SK-N-SH (cell line): ENCODE results near the gene CASP9. TPM values are rescaled to one million over a fixed set of nuclear protein-coding genes. Genes with fewer than 3 reads are reported as not detected.

Experiments used
- CTCF ChIA-PET: fragments of 300-600, 350-600 bp; formaldehyde crosslinking; extraction: SDS; loops from one replicate; lab custom pipeline; 2021; lab: Yijun Ruan, JAX
- POLR2A ChIA-PET: fragments of 350-600 bp; sonication (Branson Sonifier 250); formaldehyde crosslinking; extraction: SDS; loops from one replicate; lab custom pipeline; 2020; ENCODE audit warnings: antibody characterized with exemption, inconsistent platforms; lab: Yijun Ruan, JAX
- DNase-seq: peaks from one replicate; pipeline ENCODE4 v3.0.0; 2012
- H2AFZ ChIP-seq: fragments of 200-600 bp; sonication (generic); 2 replicates; pipeline ENCODE4 v1.8.1; 2016; ENCODE audit warnings: antibody characterized with exemption, mild to moderate bottlenecking, low read depth
- H3F3A ChIP-seq: fragments of 200-600 bp; sonication (generic); replicated peaks from 2 replicates; pipeline ENCODE3; 2016; ENCODE audit warnings: antibody characterized with exemption, mild to moderate bottlenecking; ENCODE audit not compliant: insufficient read depth
- H3K27ac ChIP-seq, 2 experiments: fragments of 200-500 bp in 1 of 2; fragments of 200-600 bp in 1 of 2; sonication (Bioruptor generic) in 1 of 2; sonication (generic), shearing (Covaris generic) in 1 of 2; 2 replicates each; pipeline versions ENCODE4 v1.5.1 to v1.6.1; 2014 to 2016; ENCODE audit warnings: low read depth in 2 of 2, inconsistent platforms in 1 of 2, low read length in 1 of 2, mild to moderate bottlenecking in 1 of 2, mixed read lengths in 1 of 2
- H3K27me3 ChIP-seq: fragments of 200-600 bp; sonication (generic), shearing (Covaris generic); 2 replicates; pipeline ENCODE4 v1.6.1; 2016; ENCODE audit warnings: mixed run types; ENCODE audit not compliant: insufficient read depth
- H3K36me3 ChIP-seq, 2 experiments: fragments of 200-500 bp in 1 of 2; fragments of 200-600 bp in 1 of 2; sonication (Bioruptor generic) in 1 of 2; sonication (generic) in 1 of 2; replicated peaks in 1 of 2; 2 replicates each; pipeline versions ENCODE3 to v1.5.1; 2014 to 2016; ENCODE audit warnings: low read length in 1 of 2, mild to moderate bottlenecking in 1 of 2; ENCODE audit not compliant: insufficient read depth in 2 of 2, control insufficient read depth in 1 of 2
- H3K4me1 ChIP-seq, 2 experiments: fragments of 200-500 bp in 1 of 2; fragments of 200-600 bp in 1 of 2; sonication (Bioruptor generic) in 1 of 2; sonication (generic), shearing (Covaris generic) in 1 of 2; 2 replicates each; pipeline versions ENCODE4 v1.5.1 to v1.6.1; 2014 to 2016; ENCODE audit warnings: low read depth in 1 of 2, low read length in 1 of 2, mixed run types in 1 of 2; ENCODE audit not compliant: insufficient read depth in 2 of 2, control insufficient read depth in 1 of 2
- H3K4me2 ChIP-seq: fragments of 200-600 bp; sonication (generic), shearing (Covaris generic); 2 replicates; pipeline ENCODE4 v1.6.1; 2017; ENCODE audit warnings: mixed run types
- H3K4me3 ChIP-seq, 2 experiments: fragments of 200-500 bp in 1 of 2; fragments of 200-600 bp in 1 of 2; sonication (Bioruptor generic) in 1 of 2; sonication (generic), shearing (Covaris generic) in 1 of 2; 2 replicates each; pipeline versions ENCODE4 v1.5.1 to v1.8.1; 2014 to 2016; ENCODE audit warnings: low read depth in 2 of 2, inconsistent platforms in 1 of 2, low read length in 1 of 2, mild to moderate bottlenecking in 1 of 2, mixed read lengths in 1 of 2, moderate library complexity in 1 of 2
- H3K79me2 ChIP-seq: fragments of 200-600 bp; sonication (generic); 2 replicates; pipeline ENCODE4 v1.8.1; 2017; ENCODE audit warnings: mild to moderate bottlenecking; ENCODE audit not compliant: insufficient read depth
- H3K9ac ChIP-seq: fragments of 200-600 bp; sonication (generic); 2 replicates; pipeline ENCODE4 v1.6.1; 2017; ENCODE audit warnings: mixed run types
- H3K9me2 ChIP-seq: fragments of 200-600 bp; sonication (generic); 2 replicates; pipeline ENCODE4 v1.6.1; 2017; ENCODE audit warnings: mixed run types
- H3K9me3 ChIP-seq: fragments of 200-600 bp; sonication (generic); 2 replicates; pipeline ENCODE4 v1.6.1; 2017; ENCODE audit warnings: mixed run types, mild to moderate bottlenecking, moderate library complexity
- H4K20me1 ChIP-seq: fragments of 200-600 bp; sonication (generic); 2 replicates; pipeline ENCODE4 v1.6.1; 2017; ENCODE audit warnings: mild to moderate bottlenecking, mixed run types; ENCODE audit not compliant: insufficient read depth
- CTCF ChIP-seq: fragments of 200-600 bp; sonication (generic); IDR thresholded peaks from 2 replicates; pipeline ENCODE4 v1.6.1; 2017; ENCODE audit warnings: antibody characterized with exemption, mild to moderate bottlenecking, moderate library complexity
- ELF1 ChIP-seq: IDR thresholded peaks from 2 replicates; pipeline ENCODE4 v1.4.0; 2012
- EP300 ChIP-seq, 2 experiments: IDR thresholded peaks; 2 replicates each; pipeline versions ENCODE4 v1.4.0 to v1.6.1; 2012; ENCODE audit warnings: borderline replicate concordance in 1 of 2, low read depth in 1 of 2, low read length in 1 of 2
- EZH2phosphoT487 ChIP-seq: fragments of 200-600 bp; sonication (generic); IDR thresholded peaks from 2 replicates; pipeline ENCODE4 v1.6.1; 2017; ENCODE audit warnings: low read depth, mixed run types, mild to moderate bottlenecking, antibody characterized with exemption, moderate library complexity, borderline replicate concordance
- FOSL2 ChIP-seq: IDR thresholded peaks from 2 replicates; pipeline ENCODE4 v1.4.0; 2012; ENCODE audit warnings: low read depth, mild to moderate bottlenecking, moderate library complexity, borderline replicate concordance
- FOXJ3 ChIP-seq: sonication (generic); formaldehyde crosslinking; IDR thresholded peaks from 2 replicates; pipeline ENCODE4 v1.5.1; 2020; ENCODE audit warnings: mild to moderate bottlenecking, missing genetic modification reagents
- FOXM1 ChIP-seq: IDR thresholded peaks from 2 replicates; pipeline ENCODE4 v1.4.0; 2012; ENCODE audit warnings: low read depth, mild to moderate bottlenecking
- GATA2 ChIP-seq: sonication (generic); formaldehyde crosslinking; IDR thresholded peaks from 2 replicates; pipeline ENCODE4 v1.5.0; 2020; ENCODE audit warnings: mild to moderate bottlenecking, missing genetic modification reagents
- MAX ChIP-seq: IDR thresholded peaks from 2 replicates; pipeline ENCODE4 v1.4.0; 2012; ENCODE audit warnings: low read depth
- MEF2A ChIP-seq: IDR thresholded peaks from 2 replicates; pipeline ENCODE4 v1.4.0; 2012; ENCODE audit warnings: low read depth, borderline replicate concordance
- MXI1 ChIP-seq: IDR thresholded peaks from 2 replicates; pipeline ENCODE4 v1.6.1; 2012; ENCODE audit warnings: mild to moderate bottlenecking, low read depth, low read length, improper control_type of control experiment
- NFIC ChIP-seq: IDR thresholded peaks from 2 replicates; pipeline ENCODE4 v1.4.0; 2012; ENCODE audit warnings: borderline replicate concordance
- POLR2AphosphoS5 ChIP-seq: IDR thresholded peaks from 2 replicates; pipeline ENCODE4 v1.6.1; 2012; ENCODE audit warnings: low read depth, low read length
- RCOR1 ChIP-seq: fragments of 150-350 bp; IDR thresholded peaks from 2 replicates; pipeline ENCODE4 v1.6.1; 2017; ENCODE audit warnings: antibody characterized with exemption, low read length
- REST ChIP-seq: IDR thresholded peaks from 2 replicates; pipeline ENCODE4 v1.6.1; 2012; ENCODE audit warnings: mild to moderate bottlenecking, low read depth, low read length, moderate library complexity
- RFX5 ChIP-seq: IDR thresholded peaks from 2 replicates; pipeline ENCODE4 v1.6.1; 2012; ENCODE audit warnings: mild to moderate bottlenecking, improper control_type of control experiment, low read length
- TAF1 ChIP-seq: IDR thresholded peaks from 2 replicates; pipeline ENCODE4 v1.6.1; 2012; ENCODE audit warnings: low read depth, mild to moderate bottlenecking, low read length, moderate library complexity, borderline replicate concordance
- WGBS: methylation state at CpG from one replicate; pipeline ENCODE4 v1.1.6; 2017; ENCODE audit warnings: low lambda C conversion rate; 5-methylcytosine and 5-hydroxymethylcytosine counted together
- polyA plus RNA-seq, 3 experiments: library from polyadenylated mRNA; depleted of rRNA; stranded (reverse); fragments of >200 nt; gene quantifications; 2 replicates each; pipeline ENCODE4 v1.2.3, GENCODE V29; 2012
- TF ChIP-seq, protein P1 (sequence below): IDR thresholded peaks from 2 replicates; pipeline ENCODE4 v1.4.0; 2012; ENCODE audit warnings: low read depth, borderline replicate concordance

CASP9 gene
- polyA plus RNA-seq, 1 of the 3 experiments (the other 2 are of a cell fraction), result 16.9 TPM

- no peak for TF ChIP-seq FOXM1
- no peak for TF ChIP-seq TAF1
- no peak for TF ChIP-seq FOSL2
- no peak for TF ChIP-seq POLR2AphosphoS5
- no peak for TF ChIP-seq ELF1
- TF ChIP-seq, all 33 proteins: peak for 0
Observed at GRCh38 chr1:15513192-15513591, 10.8 kb downstream of the CASP9 start (continued).

DNA sequence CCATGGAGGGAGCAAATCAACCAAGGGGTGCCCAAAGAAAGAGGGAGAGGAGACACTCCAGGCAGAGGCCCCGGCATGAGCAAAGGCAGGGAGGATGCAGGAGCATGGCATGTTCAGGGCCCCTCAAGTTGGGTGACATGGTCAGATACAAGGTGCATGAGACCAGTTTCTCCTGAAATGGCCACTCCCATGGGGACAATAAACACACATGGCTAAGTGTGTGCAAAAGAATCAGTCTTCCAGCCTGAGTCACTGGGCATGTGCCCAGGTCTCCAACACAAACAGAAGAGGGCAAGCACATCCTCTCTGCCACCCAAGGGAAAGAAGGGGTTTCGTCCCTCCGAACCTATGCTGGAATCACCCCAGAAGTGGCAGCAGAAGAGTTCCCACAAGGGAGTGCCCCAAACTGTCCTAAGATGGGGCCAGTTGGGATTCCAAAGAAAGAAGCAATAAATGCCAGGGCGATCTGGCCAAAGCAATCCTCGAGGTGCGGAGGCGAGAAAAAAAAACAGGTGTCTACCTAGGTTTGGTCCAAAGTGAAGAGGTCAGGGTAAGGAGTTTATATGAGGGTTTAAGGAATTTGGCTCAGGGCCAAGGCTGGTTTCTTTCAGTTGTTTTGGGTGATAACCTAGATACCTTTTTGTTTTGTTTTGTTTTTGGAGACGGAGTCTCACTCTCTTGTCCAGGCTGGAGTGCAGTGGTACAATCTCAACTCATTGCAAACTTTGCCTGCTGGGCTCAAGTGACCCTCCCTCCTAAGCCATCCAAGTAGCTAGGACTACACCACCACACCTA, 13.2 kb downstream of the CASP9 start:
- no peak overlapping the region for H3K27ac ChIP-seq
- H2AFZ ChIP-seq, result no peak overlapping the region
- 95% methylated on average over 8 of the region's 8 CpGs for WGBS
- no peaks in the 10 kb centered on the region for H3K4me1 ChIP-seq
- no peaks in the 10 kb centered on the region for H3K79me2 ChIP-seq
- H3K27me3 ChIP-seq, result no peaks in the 10 kb centered on the region
- no peak for DNase-seq
- H3K4me3 ChIP-seq, result no peak overlapping the region
- TF ChIP-seq EZH2phosphoT487 (no peak), MEF2A (no peak)
- POLR2A ChIA-PET, result no interaction called here
- H3F3A ChIP-seq, result no peaks in the 10 kb centered on the region
- no peaks in the 10 kb centered on the region for H4K20me1 ChIP-seq
- CTCF ChIA-PET, result no interaction called here
- no peaks in the 10 kb centered on the region for H3K9me2 ChIP-seq
- no peaks in the 10 kb centered on the region for H3K9me3 ChIP-seq
- no peak overlapping the region for H3K9ac ChIP-seq
- H3K36me3 ChIP-seq, result peaks cover 0 to 7% of the 10 kb centered on the region in 2 experiments
- H3K4me2 ChIP-seq, result no peak overlapping the region

GRCh38 chr1:15509586-15509985, 14.4 kb downstream of the CASP9 start:
- Histone ChIP-seq H3K4me2 (no peak overlapping the region), H2AFZ (no peak overlapping the region), H3F3A (no peaks in the 10 kb centered on the region), H3K9me3 (no peaks in the 10 kb centered on the region), H3K4me1 (no peaks in the 10 kb centered on the region), H3K4me3 (no peak overlapping the region), H3K79me2 (no peaks in the 10 kb centered on the region), H3K27me3 (no peaks in the 10 kb centered on the region), H3K9ac (no peak overlapping the region), H4K20me1 (no peaks in the 10 kb centered on the region), H3K36me3 (peaks cover 0 to 12% of the 10 kb centered on the region in 2 experiments), H3K27ac (no peak overlapping the region), H3K9me2 (no peaks in the 10 kb centered on the region)
- DNase-seq, result no peak
- WGBS, result 81% methylated on average over 7 of the region's 7 CpGs
- TF ChIP-seq REST, result no peak
- TF ChIP-seq GATA2 (CRISPR knock-in tag), result no peak
- no peak for TF ChIP-seq CTCF
- no peak for TF ChIP-seq MEF2A
- TF ChIP-seq EZH2phosphoT487, result no peak
- TF ChIP-seq FOXJ3 (CRISPR knock-in tag), result no peak
- no peak for TF ChIP-seq RCOR1
- TF ChIP-seq MAX, result no peak
- TF ChIP-seq, protein P1, sequence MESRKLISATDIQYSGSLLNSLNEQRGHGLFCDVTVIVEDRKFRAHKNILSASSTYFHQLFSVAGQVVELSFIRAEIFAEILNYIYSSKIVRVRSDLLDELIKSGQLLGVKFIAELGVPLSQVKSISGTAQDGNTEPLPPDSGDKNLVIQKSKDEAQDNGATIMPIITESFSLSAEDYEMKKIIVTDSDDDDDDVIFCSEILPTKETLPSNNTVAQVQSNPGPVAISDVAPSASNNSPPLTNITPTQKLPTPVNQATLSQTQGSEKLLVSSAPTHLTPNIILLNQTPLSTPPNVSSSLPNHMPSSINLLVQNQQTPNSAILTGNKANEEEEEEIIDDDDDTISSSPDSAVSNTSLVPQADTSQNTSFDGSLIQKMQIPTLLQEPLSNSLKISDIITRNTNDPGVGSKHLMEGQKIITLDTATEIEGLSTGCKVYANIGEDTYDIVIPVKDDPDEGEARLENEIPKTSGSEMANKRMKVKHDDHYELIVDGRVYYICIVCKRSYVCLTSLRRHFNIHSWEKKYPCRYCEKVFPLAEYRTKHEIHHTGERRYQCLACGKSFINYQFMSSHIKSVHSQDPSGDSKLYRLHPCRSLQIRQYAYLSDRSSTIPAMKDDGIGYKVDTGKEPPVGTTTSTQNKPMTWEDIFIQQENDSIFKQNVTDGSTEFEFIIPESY, result no peak
- TF ChIP-seq RFX5, result no peak
- no peak for TF ChIP-seq MXI1
- TF ChIP-seq NFIC, result no peak
- no peak for TF ChIP-seq EP300 (IDR thresholded peaks at IDR 0.05; ENCODE audit: borderline replicate concordance in 1 of 2, low read depth in 1 of 2, low read length in 1 of 2)
- ChIA-PET POLR2A (no interaction called here), CTCF (no interaction called here)
